HEK293 (cell line): Measurements from ENCODE around the gene APLP1.

Experiments
- CTCF ChIA-PET: fragments of 350-600 bp; formaldehyde crosslinking; extraction: SDS; loops from one replicate; lab custom pipeline; 2021; ENCODE audit warnings: antibody characterized with exemption; lab: Yijun Ruan, JAX
- POLR2A ChIA-PET: fragments of 300-600 bp; formaldehyde crosslinking; extraction: SDS; loops from one replicate; lab custom pipeline; 2020; ENCODE audit warnings: antibody characterized with exemption, inconsistent platforms; lab: Yijun Ruan, JAX
- H3K27ac ChIP-seq: fragments of 200-500 bp; sonication (Bioruptor generic); 2 replicates; pipeline ENCODE4 v1.5.1; 2014; ENCODE audit warnings: low read depth, low read length, control low read depth, inconsistent platforms; ENCODE audit errors: extremely low read depth
- H3K36me3 ChIP-seq, 2 experiments: fragments of 200-500 bp in 1 of 2; sonication (Bioruptor generic) in 1 of 2; 1 replicate in 1 of 2; 2 replicates in 1 of 2; pipeline ENCODE4 v1.5.1; 2014 to 2017; ENCODE audit warnings: inconsistent platforms in 2 of 2, low read length in 2 of 2; ENCODE audit not compliant: control insufficient read depth in 2 of 2, insufficient read depth in 1 of 2
- H3K4me1 ChIP-seq: fragments of 200-500 bp; sonication (Bioruptor generic); 2 replicates; pipeline ENCODE4 v1.5.1; 2014; ENCODE audit warnings: mild to moderate bottlenecking, low read length, inconsistent platforms; ENCODE audit not compliant: control insufficient read depth, insufficient read depth
- H3K4me3 ChIP-seq: 2 replicates; pipeline ENCODE4 v1.5.1; 2011; ENCODE audit warnings: low read depth, mild to moderate bottlenecking, control low read depth, low read length, moderate library complexity
- H3K9me3 ChIP-seq: fragments of 200-500 bp; sonication (Bioruptor generic); 2 replicates; pipeline ENCODE4 v1.5.1; 2014; ENCODE audit warnings: low read depth, low read length, inconsistent platforms; ENCODE audit not compliant: control insufficient read depth, insufficient read depth
- BCL11B ChIP-seq: fragments of 450-650 bp; formaldehyde crosslinking; IDR thresholded peaks from 2 replicates; pipeline ENCODE4 v1.5.1; 2016; ENCODE audit warnings: low read depth, missing biosample characterization, missing genetic modification characterization
- GLI2 ChIP-seq: fragments of 450-650 bp; formaldehyde crosslinking; IDR thresholded peaks from 2 replicates; pipeline ENCODE4; 2017; ENCODE audit warnings: missing biosample characterization, missing genetic modification characterization, low read depth, borderline replicate concordance
- GLI4 ChIP-seq: fragments of 450-650 bp; formaldehyde crosslinking; IDR thresholded peaks from 2 replicates; pipeline ENCODE4 v1.5.1; 2016; ENCODE audit warnings: missing biosample characterization, missing genetic modification characterization
- GLIS2 ChIP-seq: fragments of 450-650 bp; formaldehyde crosslinking; IDR thresholded peaks from 2 replicates; pipeline ENCODE4 v1.5.1; 2016; ENCODE audit warnings: missing biosample characterization, missing genetic modification characterization
- HOXC10 ChIP-seq: sonication (generic); formaldehyde crosslinking; IDR thresholded peaks from 2 replicates; pipeline ENCODE4 v1.8.1; 2023; ENCODE audit warnings: mild to moderate bottlenecking, missing genetic modification reagents
- HOXD13 ChIP-seq: sonication (generic); formaldehyde crosslinking; IDR thresholded peaks from 2 replicates; pipeline ENCODE4 v1.8.0; 2022; ENCODE audit warnings: missing genetic modification reagents, borderline replicate concordance
- KLF8 ChIP-seq: fragments of 450-650 bp; formaldehyde crosslinking; IDR thresholded peaks from 2 replicates; pipeline ENCODE4 v1.5.1; 2016; ENCODE audit warnings: missing biosample characterization, missing genetic modification characterization
- KLF9 ChIP-seq: fragments of 450-650 bp; formaldehyde crosslinking; IDR thresholded peaks from 2 replicates; pipeline ENCODE4 v1.5.1; 2016; ENCODE audit warnings: missing biosample characterization, missing genetic modification characterization, low read depth
- MZF1 ChIP-seq: fragments of 450-650 bp; formaldehyde crosslinking; IDR thresholded peaks from 2 replicates; pipeline ENCODE4 v1.5.1; 2017; ENCODE audit warnings: missing biosample characterization, missing genetic modification characterization, borderline replicate concordance
- PRDM1 ChIP-seq: fragments of 450-650 bp; formaldehyde crosslinking; IDR thresholded peaks from 2 replicates; pipeline ENCODE4; 2016; ENCODE audit warnings: missing biosample characterization, missing genetic modification characterization
- ZBTB1 ChIP-seq: fragments of 450-650 bp; formaldehyde crosslinking; IDR thresholded peaks from 2 replicates; pipeline ENCODE4 v1.5.1; 2016; ENCODE audit warnings: missing biosample characterization, missing genetic modification characterization
- ZBTB17 ChIP-seq: fragments of 450-650 bp; formaldehyde crosslinking; IDR thresholded peaks from 2 replicates; pipeline ENCODE4 v1.5.1; 2016; ENCODE audit warnings: missing biosample characterization, missing genetic modification characterization
- ZBTB48 ChIP-seq: fragments of 450-650 bp; formaldehyde crosslinking; IDR thresholded peaks from 2 replicates; pipeline ENCODE4 v1.5.1; 2016; ENCODE audit warnings: missing biosample characterization, missing genetic modification characterization
- ZFP3 ChIP-seq: fragments of 450-650 bp; formaldehyde crosslinking; IDR thresholded peaks from 2 replicates; pipeline ENCODE4 v1.5.1; 2016; ENCODE audit warnings: low read depth, missing biosample characterization, missing genetic modification characterization
- ZIC2 ChIP-seq: fragments of 450-650 bp; formaldehyde crosslinking; IDR thresholded peaks from 2 replicates; pipeline ENCODE4 v1.5.1; 2016; ENCODE audit warnings: missing biosample characterization, missing genetic modification characterization
- ZNF146 ChIP-seq: fragments of 450-650 bp; formaldehyde crosslinking; IDR thresholded peaks from 2 replicates; pipeline ENCODE4 v1.5.1; 2016; ENCODE audit warnings: missing biosample characterization, missing genetic modification characterization
- ZNF223 ChIP-seq: fragments of 450-650 bp; formaldehyde crosslinking; IDR thresholded peaks from 2 replicates; pipeline ENCODE4 v1.5.1; 2016; ENCODE audit warnings: missing biosample characterization, missing genetic modification characterization
- ZNF335 ChIP-seq: fragments of 450-650 bp; formaldehyde crosslinking; conservative IDR thresholded peaks from 2 replicates; pipeline ENCODE4 v1.5.1; 2016; ENCODE audit warnings: missing biosample characterization, missing genetic modification characterization
- ZNF37A ChIP-seq: fragments of 450-650 bp; IDR thresholded peaks from 2 replicates; pipeline ENCODE4 v1.5.1; 2018; ENCODE audit warnings: missing biosample characterization, missing genetic modification characterization
- ZNF391 ChIP-seq: fragments of 450-650 bp; formaldehyde crosslinking; IDR thresholded peaks from 2 replicates; pipeline ENCODE4 v1.5.1; 2016; ENCODE audit warnings: low read depth, missing biosample characterization, missing genetic modification characterization, borderline replicate concordance
- ZNF404 ChIP-seq: fragments of 450-650 bp; formaldehyde crosslinking; IDR thresholded peaks from 2 replicates; pipeline ENCODE4 v1.5.1; 2017; ENCODE audit warnings: missing biosample characterization, missing genetic modification characterization
- ZNF433 ChIP-seq: fragments of 450-650 bp; formaldehyde crosslinking; IDR thresholded peaks from 2 replicates; pipeline ENCODE4 v1.5.1; 2016; ENCODE audit warnings: missing biosample characterization, missing genetic modification characterization, low read depth
- ZNF473 ChIP-seq: fragments of 450-650 bp; formaldehyde crosslinking; IDR thresholded peaks from 2 replicates; pipeline ENCODE4 v1.5.1; 2017; ENCODE audit warnings: missing biosample characterization, missing genetic modification characterization
- ZNF558 ChIP-seq: fragments of 450-650 bp; formaldehyde crosslinking; IDR thresholded peaks from 2 replicates; pipeline ENCODE4 v1.5.1; 2016; ENCODE audit warnings: missing biosample characterization, missing genetic modification characterization
- ZNF560 ChIP-seq: fragments of 450-650 bp; formaldehyde crosslinking; IDR thresholded peaks from 2 replicates; pipeline ENCODE4 v1.5.1; 2017; ENCODE audit warnings: missing biosample characterization, missing genetic modification characterization, borderline replicate concordance
- ZNF561 ChIP-seq: fragments of 450-650 bp; IDR thresholded peaks from 2 replicates; pipeline ENCODE4 v1.5.1; 2018; ENCODE audit warnings: missing biosample characterization, missing genetic modification characterization, borderline replicate concordance
- ZNF626 ChIP-seq: fragments of 450-650 bp; sonication (Bioruptor Pico); formaldehyde crosslinking; IDR thresholded peaks from 2 replicates; pipeline ENCODE4 v1.5.1; 2018; ENCODE audit warnings: missing biosample characterization, missing genetic modification characterization, inconsistent platforms
- ZNF629 ChIP-seq: fragments of 450-650 bp; formaldehyde crosslinking; IDR thresholded peaks from 2 replicates; pipeline ENCODE4 v1.5.1; 2017; ENCODE audit warnings: missing biosample characterization, missing genetic modification characterization
- ZNF704 ChIP-seq: fragments of 450-650 bp; formaldehyde crosslinking; IDR thresholded peaks from 2 replicates; pipeline ENCODE4 v1.5.1; 2016; ENCODE audit warnings: missing biosample characterization, missing genetic modification characterization
- ZSCAN23 ChIP-seq: fragments of 450-650 bp; formaldehyde crosslinking; IDR thresholded peaks from 2 replicates; pipeline ENCODE4 v1.5.1; 2016; ENCODE audit warnings: missing biosample characterization, missing genetic modification characterization
- ZSCAN30 ChIP-seq: fragments of 450-650 bp; IDR thresholded peaks from 2 replicates; pipeline ENCODE4 v1.5.1; 2018; ENCODE audit warnings: missing biosample characterization, mild to moderate bottlenecking, missing genetic modification characterization, moderate library complexity
- TF ChIP-seq, protein P1 (sequence below): fragments of 450-650 bp; formaldehyde crosslinking; IDR thresholded peaks from 2 replicates; pipeline ENCODE4 v1.5.1; 2016; ENCODE audit warnings: missing biosample characterization, missing genetic modification characterization
- TF ChIP-seq, protein P2 (sequence below): fragments of 450-650 bp; formaldehyde crosslinking; optimal IDR thresholded peaks from 2 replicates; pipeline ENCODE3; 2016; ENCODE audit warnings: missing biosample characterization, mild to moderate bottlenecking, missing genetic modification characterization
- TF ChIP-seq, protein P3 (sequence below): fragments of 450-650 bp; formaldehyde crosslinking; IDR thresholded peaks from 2 replicates; pipeline ENCODE4 v1.5.1; 2016; ENCODE audit warnings: missing biosample characterization, missing genetic modification characterization

Gene APLP1

DNA sequence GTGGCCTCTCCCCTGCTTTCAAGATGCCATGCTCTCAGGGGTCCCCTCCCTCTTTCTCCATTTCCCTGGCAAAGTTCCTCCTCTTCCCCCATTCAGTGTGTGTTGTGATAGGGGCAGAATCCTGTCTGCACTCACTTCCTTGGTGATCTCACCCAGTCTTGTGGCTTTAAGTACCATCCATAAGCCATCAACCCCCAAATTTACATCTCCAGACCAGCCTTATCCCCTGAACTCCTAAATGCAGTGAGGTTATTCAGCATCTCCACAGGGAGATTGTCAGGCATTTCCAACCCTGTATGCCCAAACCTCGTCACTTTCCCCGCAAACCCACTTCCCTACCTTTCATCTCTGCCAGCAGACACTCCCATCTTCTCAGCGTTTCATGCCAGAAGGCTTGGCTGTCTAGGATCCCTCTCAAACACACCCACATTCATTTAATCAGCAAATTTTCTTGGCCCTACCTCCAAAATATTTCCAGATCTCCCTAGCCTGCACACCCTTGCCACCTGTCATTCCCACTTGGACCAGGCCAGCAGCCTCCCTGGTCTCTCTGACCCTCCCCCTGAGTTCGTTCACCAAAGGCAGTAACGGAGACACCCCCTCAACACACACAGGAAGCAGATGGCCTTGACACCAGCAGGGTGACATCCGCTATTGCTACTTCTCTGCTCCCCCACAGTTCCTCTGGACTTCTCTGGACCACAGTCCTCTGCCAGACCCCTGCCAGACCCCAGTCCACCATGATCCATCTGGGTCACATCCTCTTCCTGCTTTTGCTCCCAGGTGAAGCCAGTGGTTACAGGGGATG, 33.7 kb downstream of the APLP1 start, which contains the start of gene HCST:
HCST (plus strand) TSS at position 676 of the 808 bp plus-strand sequence; CDS start at position 741, 65 bp downstream.
- no peaks in the 10 kb centered on the region for H3K9me3 ChIP-seq
- H3K36me3 ChIP-seq: peaks cover 12 to 15% of the 10 kb centered on the region in 2 experiments
- peak within 1 kb of the TSS; percentile 21; the same call in 1 of the 2 replicates for H3K27ac ChIP-seq
- ChIA-PET POLR2A (interaction anchor here (1.7 kb wide), 1 partner anchor 23 kb away, joined by 8 read pairs; no protein-coding TSS in a partner anchor), CTCF (no interaction called here)
- peaks cover 14% of the 10 kb centered on the region for H3K4me1 ChIP-seq
- H3K4me3 ChIP-seq: no peak within 1 kb of the TSS
- TF ChIP-seq ZBTB48 (tag by site-specific recombination) (no peak), ZNF404 (no peak), ZNF146 (no peak), ZBTB17 (tag by site-specific recombination) (peak; percentile 31; the same call in 1 of the 2 replicates), KLF8 (tag by site-specific recombination) (no peak), ZNF433 (tag by site-specific recombination) (0 out of 2 replicates have a peak, but pooled peaks have one; percentile 3), ZSCAN30 (tag by site-specific recombination) (no peak), HOXC10 (no peak), ZNF558 (tag by site-specific recombination) (no peak), ZSCAN23 (tag by site-specific recombination) (no peak), GLI2 (no peak), ZBTB1 (no peak), BCL11B (tag by site-specific recombination) (no peak), ZNF223 (tag by site-specific recombination) (no peak), PRDM1 (tag by site-specific recombination) (peak; percentile 81), KLF9 (peak; percentile 43; the same call in 1 of the 2 replicates), ZNF473 (no peak; the same call in 1 of the 2 replicates), ZIC2 (tag by site-specific recombination) (no peak), ZNF560 (tag by site-specific recombination) (no peak), ZNF391 (tag by site-specific recombination) (no peak), ZNF37A (tag by site-specific recombination) (no peak), GLI4 (no peak), MZF1 (no peak), ZNF626 (tag by site-specific recombination) (no peak), ZNF561 (no peak), ZNF335 (peak; percentile 44), ZNF629 (0 out of 2 replicates have a peak, but pooled peaks have one; percentile 19), ZNF704 (tag by site-specific recombination) (no peak), HOXD13 (no peak), GLIS2 (tag by site-specific recombination) (0 out of 2 replicates have a peak, but pooled peaks have one; percentile 12), ZFP3 (tag by site-specific recombination) (no peak)
- TF ChIP-seq, protein P1, sequence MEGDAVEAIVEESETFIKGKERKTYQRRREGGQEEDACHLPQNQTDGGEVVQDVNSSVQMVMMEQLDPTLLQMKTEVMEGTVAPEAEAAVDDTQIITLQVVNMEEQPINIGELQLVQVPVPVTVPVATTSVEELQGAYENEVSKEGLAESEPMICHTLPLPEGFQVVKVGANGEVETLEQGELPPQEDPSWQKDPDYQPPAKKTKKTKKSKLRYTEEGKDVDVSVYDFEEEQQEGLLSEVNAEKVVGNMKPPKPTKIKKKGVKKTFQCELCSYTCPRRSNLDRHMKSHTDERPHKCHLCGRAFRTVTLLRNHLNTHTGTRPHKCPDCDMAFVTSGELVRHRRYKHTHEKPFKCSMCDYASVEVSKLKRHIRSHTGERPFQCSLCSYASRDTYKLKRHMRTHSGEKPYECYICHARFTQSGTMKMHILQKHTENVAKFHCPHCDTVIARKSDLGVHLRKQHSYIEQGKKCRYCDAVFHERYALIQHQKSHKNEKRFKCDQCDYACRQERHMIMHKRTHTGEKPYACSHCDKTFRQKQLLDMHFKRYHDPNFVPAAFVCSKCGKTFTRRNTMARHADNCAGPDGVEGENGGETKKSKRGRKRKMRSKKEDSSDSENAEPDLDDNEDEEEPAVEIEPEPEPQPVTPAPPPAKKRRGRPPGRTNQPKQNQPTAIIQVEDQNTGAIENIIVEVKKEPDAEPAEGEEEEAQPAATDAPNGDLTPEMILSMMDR (tag by site-specific recombination): no peak
- TF ChIP-seq, protein P2, sequence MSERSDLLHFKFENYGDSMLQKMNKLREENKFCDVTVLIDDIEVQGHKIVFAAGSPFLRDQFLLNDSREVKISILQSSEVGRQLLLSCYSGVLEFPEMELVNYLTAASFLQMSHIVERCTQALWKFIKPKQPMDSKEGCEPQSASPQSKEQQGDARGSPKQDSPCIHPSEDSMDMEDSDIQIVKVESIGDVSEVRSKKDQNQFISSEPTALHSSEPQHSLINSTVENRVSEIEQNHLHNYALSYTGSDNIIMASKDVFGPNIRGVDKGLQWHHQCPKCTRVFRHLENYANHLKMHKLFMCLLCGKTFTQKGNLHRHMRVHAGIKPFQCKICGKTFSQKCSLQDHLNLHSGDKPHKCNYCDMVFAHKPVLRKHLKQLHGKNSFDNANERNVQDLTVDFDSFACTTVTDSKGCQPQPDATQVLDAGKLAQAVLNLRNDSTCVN: peak; percentile 15
- TF ChIP-seq, protein P3, sequence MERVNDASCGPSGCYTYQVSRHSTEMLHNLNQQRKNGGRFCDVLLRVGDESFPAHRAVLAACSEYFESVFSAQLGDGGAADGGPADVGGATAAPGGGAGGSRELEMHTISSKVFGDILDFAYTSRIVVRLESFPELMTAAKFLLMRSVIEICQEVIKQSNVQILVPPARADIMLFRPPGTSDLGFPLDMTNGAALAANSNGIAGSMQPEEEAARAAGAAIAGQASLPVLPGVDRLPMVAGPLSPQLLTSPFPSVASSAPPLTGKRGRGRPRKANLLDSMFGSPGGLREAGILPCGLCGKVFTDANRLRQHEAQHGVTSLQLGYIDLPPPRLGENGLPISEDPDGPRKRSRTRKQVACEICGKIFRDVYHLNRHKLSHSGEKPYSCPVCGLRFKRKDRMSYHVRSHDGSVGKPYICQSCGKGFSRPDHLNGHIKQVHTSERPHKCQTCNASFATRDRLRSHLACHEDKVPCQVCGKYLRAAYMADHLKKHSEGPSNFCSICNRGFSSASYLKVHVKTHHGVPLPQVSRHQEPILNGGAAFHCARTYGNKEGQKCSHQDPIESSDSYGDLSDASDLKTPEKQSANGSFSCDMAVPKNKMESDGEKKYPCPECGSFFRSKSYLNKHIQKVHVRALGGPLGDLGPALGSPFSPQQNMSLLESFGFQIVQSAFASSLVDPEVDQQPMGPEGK (tag by site-specific recombination): peak; percentile 63
